Fibroblast of upper back skin (primary cell): Measurements from ENCODE around the gene GNL3.
"Not testable (repeated sequence)": the region's sequence is repeated elsewhere in the genome, so short reads cannot be mapped to it uniquely, and the experiment has no call there.

Source experiments
- DNase-seq: peaks from one replicate; pipeline ENCODE4 v3.0.0-alpha.2; 2013

GNL3 gene, protein sequence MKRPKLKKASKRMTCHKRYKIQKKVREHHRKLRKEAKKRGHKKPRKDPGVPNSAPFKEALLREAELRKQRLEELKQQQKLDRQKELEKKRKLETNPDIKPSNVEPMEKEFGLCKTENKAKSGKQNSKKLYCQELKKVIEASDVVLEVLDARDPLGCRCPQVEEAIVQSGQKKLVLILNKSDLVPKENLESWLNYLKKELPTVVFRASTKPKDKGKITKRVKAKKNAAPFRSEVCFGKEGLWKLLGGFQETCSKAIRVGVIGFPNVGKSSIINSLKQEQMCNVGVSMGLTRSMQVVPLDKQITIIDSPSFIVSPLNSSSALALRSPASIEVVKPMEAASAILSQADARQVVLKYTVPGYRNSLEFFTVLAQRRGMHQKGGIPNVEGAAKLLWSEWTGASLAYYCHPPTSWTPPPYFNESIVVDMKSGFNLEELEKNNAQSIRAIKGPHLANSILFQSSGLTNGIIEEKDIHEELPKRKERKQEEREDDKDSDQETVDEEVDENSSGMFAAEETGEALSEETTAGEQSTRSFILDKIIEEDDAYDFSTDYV

DNA sequence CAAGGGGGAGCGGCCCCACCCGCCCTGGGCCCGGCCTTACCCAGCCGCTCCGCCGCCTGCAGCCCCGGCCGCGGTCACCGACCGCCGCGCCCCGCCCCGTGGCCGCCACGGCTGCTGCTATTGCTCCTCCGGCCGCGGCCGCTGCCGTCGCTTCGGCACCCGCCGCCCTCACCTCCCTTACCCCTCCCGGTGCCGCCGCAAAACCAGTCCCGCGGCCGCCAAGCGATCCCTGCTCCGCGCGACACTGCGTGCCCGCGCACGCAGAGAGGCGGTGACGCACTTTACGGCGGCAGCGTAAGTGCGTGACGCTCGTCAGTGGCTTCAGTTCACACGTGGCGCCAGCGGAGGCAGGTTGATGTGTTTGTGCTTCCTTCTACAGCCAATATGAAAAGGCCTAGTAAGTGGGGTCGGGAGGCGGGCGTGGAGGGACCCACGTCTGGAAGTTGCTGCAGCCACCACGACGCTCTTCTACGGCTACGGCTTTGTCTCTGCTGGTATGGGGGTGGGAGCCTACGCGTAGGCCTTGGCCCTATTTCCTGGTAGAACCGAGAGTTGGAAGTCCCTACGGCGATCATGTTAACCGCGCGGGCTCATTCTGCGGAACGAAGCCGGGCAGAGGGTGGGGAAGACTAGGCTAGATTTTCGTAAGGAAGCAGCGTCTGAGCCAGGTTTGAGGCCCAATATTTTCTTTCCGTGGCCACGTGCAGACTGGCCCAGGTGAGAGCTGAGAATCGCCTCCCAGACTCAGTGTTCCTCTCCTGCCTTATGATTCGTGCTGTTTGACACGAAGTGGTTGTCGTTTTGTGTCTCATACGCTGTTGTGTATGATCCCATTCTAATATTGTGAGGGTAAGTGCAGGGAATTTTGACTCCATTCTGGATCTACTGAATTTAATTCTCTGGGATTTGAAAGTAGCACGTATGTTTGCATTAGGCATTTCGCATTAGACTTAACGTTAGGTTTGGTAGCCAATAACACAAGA, at the start of gene GNL3, which contains the start of gene PBRM1:
Gene GNL3, plus strand, starts transcription at position 324 of the 983 bp plus-strand sequence. Its CDS starts 61 bp downstream, at position 385.
Gene PBRM1, minus strand, starts transcription at position 205 of the 983 bp plus-strand sequence.
- DNase-seq, result peak; percentile 94

DNA sequence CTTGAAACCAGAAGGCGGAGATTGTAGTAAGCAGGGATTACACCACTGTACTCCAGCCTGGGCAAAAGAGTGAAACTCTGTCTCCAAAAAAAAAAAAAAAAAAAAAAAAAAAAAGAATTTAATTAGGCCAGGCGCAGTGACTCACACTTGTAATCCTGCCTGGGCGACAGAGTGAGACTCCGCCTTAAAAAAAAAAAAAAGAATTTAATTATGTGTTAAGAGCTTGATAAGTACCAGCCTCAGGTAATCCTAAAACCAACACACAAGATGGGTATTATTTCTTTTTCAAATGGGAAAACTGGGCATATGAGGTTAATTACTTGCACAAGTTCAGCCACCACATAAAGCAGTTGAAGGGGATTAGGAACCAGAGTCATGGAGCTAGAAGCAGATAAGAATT, 49.2 kb upstream of the GNL3 start:
- no peak for DNase-seq

DNA sequence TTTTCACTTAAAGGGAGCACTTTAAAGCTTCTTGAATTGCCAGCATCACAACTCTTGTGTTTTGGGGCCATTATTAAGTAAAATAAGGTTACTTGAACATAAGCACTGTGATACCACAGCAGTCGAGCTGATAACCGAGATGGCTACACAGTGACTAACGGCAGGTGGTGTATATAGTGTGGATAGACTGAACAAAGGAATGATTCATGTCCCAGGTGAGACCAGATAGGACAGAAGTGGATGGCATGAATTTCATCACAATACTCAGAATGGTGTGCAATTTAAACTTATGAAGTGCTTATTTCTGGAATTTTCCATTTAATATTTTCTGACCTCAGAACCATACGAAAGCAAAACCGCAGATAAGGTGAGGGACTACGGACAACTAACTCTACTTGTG, 40.3 kb upstream of the GNL3 start:
- DNase-seq, result no peak

DNA sequence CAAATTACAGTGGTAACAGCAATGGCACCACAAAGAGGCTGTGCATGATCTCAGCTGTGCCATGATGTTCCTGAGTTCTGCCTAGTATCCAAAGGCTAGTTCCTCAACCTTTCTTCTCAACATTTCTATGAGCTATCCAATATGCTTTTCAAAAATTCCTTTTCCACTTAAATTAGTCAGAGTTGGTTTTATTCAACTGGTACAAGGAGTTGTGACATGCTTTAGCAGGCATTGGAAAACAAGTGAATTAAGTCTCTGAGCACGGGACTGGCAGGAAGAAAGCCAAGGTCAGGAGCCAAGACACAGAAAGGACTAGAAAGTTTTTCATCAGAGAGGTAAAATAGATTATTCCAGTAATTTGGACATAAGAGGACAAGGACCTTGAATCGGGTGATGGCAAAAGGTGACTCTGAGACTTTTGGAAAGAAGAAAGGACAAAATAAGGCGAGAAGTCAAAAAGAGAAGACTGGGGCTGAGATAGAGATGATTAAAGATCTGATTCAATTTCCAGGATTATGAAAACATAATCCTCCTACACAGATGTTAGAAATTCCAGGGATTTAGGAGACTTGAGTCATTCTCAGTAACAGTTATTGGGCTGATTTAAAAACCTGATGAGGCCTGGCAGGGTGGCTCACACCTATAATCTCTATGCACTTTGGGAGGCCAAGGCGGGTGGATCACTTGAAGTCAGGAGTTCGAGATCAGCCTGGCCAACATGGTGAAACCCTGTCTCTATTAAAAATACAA, 36.2 kb upstream of the GNL3 start:
- peak; percentile 63 for DNase-seq

DNA sequence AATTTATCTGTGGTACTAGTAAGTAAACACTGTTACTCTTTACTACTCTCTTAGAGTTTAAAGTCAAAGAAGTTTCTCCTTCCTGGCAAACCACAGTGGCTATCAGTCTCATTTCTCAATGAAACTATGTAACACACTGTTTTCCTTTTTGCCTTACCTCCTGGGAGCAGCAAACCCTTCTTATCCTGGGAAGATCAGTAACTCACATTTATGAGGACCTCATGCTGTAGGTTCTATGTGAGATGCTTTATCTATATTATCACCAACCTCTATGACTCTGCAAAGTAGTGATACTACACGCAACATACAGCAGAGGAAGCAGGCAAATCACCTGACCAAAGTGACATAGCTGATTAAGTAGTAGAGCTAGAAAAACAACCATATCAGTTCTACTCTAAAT, 35.4 kb upstream of the GNL3 start:
- DNase-seq, result no peak

DNA sequence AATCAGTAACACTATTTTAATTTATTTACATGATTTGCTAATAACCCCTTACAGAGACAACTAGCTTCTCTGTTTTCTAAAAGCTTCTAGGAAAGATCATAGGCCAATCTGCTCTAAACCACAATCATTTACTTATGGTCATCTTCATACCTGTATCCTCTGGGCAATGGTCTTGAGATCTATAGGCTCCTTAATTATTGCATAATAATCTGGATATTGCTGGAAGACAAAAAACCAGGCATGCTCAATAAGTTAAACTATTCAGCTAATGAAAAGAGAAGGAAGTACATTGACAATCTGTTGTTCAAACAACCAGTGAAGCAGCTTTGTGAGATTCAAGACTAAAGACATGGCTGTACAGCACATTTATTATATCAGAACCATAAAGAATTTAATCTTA, 34.2 kb upstream of the GNL3 start:
- no peak for DNase-seq

DNA sequence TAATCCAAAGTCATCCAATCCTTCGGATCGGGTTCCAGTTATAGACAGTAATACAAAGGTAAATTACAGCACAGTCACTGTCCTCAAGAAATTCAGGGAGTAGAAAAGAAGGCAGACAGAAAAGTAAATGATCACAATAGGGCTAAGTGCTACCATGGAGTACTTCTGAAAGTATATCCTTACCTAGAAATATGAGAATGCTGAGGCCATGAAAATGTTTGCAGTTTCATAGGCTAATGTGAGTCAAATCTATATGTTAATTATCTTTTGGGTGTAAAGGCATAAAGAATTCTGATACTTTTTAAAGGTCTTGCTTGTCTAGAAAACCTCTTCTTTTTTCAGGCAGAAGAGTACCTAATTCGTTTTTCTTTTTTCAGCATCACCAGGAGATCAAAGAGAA, 29.9 kb upstream of the GNL3 start:
- DNase-seq, result no peak

DNA sequence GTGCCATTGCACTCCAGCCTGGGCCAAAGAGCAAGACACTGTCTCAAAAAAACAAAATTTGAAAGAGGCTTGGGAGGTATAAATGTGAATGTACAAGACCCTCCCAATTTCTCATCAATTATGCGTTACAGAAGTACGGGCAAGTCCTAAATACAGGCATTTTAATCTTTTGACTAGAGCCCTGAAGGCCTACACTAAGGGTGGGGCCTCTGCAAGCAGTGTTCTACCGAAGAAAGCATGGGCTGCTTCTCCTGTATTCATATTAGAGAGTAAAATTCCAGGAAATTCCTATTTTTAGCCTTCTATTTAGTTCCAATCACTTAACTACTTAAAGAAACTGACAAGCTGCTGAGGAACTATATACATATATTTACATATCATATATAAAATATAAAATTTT, 25.8 kb upstream of the GNL3 start:
- no peak for DNase-seq

DNA sequence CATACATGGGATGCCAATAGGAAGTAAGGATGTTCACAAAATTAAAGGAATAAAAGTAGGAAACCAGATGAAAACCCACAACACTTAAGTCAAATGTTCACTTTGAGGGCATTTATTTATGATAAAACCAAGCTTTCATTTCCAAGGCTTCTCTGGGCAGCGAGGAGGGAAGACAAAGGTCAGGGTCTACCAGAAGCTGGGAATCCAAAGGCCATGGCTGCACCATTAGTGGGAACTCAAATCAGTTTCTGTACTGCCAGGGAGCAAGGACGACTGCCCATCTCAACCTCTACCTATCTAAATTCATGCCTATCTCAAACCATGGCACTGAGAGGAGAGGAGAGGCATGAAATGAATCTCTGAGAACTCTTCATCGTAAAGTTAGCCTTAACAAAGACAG, 22.7 kb upstream of the GNL3 start:
- DNase-seq, result no peak

DNA sequence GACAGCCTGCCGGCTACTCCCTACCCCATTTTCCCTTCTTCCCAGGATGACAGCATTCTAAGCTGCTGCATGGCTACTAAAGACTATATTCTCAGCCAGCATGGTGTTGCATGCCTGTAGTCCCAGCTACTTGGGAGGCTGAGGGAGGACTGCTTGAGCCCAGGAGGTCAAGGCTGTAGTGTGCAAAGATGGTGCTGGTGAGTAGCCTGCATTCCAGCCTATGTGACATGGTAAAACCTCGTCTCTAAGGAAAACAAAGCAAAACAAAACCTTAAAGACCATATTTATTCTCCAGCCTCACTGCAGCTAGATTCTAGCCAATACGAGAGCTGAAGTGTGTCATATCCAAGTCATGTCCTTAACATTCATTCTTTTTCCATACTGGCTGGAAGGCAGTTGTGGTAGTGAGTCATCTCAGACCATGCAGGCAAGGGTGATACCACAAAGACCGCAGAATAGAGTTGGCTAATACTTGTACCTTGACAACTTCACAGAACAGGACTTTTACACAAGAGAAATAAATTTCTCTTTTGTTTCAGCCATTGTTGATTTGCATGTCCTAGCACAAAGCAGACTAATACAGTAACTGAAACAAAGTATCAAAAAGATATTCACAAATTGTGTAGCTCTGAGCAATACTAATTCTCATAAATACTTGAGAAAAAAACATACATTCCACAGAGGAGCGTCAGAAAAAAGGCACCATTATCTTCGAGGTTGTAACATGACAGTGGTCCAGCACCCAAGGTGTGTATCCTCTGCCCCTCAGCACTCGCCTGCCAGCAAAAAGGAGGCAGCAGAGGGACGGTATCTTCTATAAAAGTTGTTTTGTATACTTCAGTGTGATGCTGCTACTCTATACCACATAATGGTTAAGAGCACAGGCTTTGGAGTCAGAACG, 15.0 kb upstream of the GNL3 start:
- peak; percentile 100 for DNase-seq

DNA sequence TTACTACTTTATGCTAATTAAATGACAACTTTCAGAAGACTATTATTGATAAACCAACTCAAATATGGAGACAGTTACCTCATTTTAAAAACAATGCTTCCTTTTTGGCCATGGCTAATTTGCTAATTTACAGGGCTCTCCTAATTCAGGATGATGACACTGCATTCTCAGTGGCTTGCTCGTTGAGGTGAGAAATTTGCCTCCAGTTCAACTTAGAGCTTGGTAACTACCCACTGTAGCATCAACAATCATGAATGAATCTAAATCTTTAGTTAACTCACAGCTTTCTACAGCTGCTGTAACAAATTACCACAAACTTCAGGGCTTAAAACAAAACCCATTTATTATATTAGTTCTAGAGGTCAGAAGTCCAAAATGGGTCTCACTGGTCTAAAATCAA, 14.2 kb upstream of the GNL3 start:
- DNase-seq, result no peak

DNA sequence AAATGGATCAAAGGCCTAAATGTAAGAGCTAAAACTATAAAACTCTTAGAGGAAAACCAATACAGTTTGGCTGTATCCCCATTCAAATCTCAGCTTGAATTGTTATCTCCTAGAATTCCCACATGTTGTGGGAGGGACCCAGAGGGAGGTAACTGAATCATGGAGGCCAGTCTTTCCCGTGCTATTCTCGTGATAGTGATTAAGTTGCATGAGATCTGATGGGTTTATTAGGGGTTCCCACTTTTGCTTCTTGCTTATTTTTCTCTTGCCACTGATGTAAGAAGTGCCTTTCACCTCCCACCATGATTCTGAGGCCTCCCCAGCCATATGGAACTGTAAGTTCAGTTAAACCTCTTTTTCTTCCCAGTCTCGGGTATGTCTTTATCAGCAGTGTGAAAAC, 9.6 kb upstream of the GNL3 start:
- not testable (repeated sequence) for DNase-seq

DNA sequence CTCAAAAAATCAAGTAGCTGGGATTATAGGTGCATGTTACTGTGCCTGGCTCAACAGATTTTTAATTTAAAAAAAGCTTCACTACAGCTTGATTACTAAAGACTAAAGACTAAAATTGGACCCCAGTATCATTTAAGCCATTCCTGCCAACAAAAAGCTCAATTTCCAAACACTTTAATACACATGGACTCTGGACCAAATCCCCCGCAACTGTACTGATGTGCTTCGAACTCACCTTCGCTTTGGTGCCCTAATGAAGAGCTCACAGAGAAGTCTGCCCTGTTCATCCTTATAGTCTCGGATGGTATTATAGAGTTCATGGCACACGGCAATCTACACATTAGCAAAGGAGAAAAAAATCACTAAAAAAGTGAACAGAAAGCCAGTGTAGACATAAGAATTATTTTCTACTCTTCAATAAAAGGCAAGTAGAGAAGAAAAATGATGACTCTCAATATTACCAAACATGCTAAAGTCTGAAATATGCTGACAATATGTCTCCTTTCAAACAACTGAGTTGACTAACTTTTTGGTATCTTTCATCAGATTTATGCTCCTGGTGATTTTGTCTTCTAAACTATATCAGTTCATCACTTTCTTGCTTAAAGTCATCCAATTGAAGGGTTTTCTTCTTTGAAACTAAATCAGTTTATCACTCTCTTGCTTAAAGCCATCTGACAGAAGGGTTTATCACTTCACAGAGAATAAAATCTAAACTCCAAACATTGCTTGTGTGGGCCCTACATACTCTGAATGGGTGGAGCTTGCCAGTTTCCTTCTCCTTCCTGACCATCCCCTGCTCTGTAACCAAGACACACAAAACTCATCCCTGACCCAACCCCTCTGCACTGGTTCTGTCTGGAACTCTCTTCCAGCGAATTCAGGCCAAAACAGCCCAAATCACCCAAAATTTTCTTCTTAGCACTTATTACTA, 7.3 kb upstream of the GNL3 start:
- DNase-seq, result no peak

DNA sequence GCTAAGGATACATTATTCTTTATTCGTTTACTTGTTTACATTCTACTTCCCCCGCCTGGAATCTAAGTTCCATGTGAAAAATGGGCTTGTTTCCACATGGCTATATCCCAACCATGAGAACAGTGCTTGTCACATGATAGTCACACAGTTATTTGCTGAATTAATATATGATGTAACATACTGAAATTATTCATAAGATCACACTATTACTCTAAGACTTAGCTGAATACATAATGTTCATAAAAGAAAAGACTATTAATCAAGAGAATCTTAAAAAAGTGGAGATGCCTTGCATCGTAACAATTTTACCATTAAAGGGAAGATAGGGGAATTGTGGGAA, 6.7 kb upstream of the GNL3 start:
- DNase-seq, result peak; percentile 67

DNA sequence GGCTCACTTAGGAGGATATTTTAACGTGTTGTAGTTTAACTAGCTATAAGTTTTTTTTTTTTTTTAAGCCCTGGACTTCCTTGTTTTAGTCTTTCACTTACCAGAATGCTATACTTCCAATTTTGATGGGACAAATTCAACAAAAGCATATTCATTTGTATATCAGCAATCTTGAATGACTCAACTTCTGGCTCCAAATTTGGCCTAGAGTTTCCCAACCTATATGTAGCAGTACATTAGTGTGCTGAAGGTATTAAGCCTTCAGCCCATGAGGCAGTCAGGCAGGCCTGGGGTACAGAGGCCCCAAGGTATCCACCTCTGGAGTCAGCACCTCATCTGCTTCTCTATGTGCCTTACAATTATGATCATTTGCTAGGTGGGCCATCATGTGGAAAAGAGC, 6.0 kb upstream of the GNL3 start:
- no peak for DNase-seq

DNA sequence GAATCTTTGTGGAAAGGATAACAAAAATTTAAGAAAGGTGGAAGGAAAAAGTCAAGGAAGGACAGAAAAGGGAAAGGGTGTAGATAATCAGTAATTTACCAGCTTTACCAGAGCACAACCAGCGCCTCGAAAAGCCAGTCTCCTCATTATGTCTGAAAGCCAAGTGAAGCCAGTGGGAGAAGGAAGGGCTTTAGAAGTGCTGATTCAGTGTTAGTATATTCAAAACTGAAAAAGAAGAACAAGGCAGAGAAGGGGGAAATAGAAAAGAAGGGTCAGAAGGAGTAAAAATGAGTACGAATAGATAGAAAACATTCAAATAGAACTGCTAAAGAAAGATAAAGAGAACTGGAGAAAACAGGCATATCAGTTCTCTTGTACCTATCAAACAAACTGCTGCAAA, 4.2 kb upstream of the GNL3 start:
- no peak for DNase-seq

DNA sequence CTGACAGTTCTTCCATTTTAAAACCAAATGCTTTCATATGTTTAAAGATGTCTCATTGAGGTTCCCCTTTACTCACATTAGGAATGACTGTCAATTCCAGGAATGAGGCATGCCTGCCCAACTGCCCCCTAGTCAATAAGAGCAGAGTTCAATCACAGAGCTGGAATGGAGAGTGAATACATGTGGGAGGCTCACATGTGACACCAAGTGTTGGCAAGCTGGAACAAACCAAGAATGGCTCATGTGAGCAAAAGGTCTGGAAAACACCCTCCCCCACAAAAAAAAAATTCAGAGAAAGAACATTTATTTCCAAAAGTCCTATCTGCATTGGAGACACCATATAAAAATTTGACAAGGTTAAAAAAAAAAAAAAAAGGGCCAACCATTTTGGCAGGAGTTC, 3.8 kb upstream of the GNL3 start:
- peak; percentile 86 for DNase-seq

DNA sequence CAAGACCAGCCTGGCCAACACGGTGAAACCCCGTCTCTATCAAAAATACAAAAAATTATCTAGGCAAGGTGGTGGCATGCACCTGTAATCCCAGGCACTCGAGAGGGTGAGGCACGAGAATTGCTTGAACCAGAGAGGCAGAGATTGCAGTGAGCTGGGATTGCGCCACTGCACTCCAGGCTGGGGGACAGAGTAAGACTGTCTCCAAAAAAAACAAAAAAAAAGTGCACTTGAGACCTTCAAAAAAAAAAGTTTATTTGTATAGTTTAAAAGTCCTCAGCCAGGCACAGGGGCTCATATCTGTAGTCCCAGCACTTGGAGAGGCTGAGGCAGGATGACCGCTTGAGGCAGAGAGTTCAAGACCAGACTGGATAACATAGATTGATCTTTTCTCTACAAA, 2.2 kb upstream of the GNL3 start:
- no peak for DNase-seq

DNA sequence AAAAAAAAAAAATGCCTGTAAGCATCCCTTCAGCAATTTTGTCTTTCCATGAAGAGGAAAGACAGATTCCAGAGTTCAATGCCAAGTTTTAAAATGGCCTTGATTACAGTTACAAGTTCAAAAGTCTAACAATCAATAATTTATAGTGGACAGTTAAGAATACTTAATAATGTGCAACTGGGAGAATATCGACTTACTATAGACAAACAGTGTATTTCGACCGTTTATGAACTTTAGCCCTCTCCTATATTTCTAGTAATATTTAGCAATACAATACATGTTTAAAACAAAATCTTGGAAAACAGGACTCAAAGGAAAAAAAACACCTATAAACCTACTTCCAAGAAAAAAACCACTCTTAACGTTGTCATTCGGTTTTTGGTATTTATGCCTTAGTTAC, 1.6 kb upstream of the GNL3 start:
- no peak for DNase-seq

DNA sequence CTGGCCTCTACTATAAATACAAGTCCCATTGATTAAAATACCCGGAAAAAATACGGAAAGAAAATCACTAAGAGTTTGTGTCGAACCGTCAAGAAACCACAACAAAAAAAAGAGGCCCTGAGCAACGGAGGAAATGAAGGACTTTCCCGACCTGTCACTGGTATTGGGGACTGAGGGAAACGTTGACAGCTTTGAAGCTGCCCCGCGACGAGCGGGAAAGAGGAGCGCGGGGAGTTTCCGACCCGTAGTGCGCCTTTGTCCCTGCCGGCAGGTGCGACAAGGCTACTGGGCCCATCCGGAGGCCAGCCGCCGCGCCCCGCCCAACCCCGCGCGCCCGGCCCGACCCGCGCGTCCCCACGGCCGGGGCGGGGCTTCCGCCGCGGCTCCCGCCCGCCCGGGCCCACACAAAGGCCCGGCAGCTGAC, 535 bp upstream of the GNL3 start:
- peak; percentile 64 for DNase-seq

DNA sequence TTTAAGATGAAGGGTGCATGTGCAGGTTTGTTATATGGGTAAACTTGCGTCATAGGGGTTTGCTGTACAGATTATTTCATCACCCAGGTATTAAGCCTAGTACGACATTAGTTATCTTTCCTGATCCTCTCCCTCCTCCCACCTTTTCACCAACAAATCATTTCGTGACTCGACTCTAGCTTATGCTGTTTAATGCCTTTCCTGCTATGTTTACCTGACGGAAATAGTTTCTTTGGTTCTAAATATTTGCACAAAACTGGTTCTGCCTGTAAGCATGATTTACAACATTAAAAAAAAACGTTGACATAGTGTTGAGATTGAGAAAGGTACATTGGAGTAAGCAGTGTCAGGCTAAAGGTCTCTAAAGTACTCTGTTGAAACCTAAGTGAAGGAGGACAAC, 2.4 kb downstream of the GNL3 start:
- DNase-seq, result no peak
